CD8-positive, alpha-beta memory T cell (primary cell): ENCODE results near the gene GNAQ. TPM values are rescaled to one million over a fixed set of nuclear protein-coding genes. Genes with fewer than 3 reads are reported as not detected.
A peak's percentile ranks its signal among the peaks of the same experiment; 100 is the strongest.

Experiments used
- CTCF ChIA-PET: fragments of 350-600 bp; sonication (Branson Sonifier 250); formaldehyde crosslinking; loops from one replicate; lab custom pipeline; 2021; ENCODE audit warnings: antibody characterized with exemption; lab: Charles Lee
- POLR2A ChIA-PET: fragments of 350-600 bp; sonication (Branson Sonifier 250); formaldehyde crosslinking; loops from one replicate; lab custom pipeline; 2021; ENCODE audit warnings: antibody characterized with exemption; lab: Charles Lee
- DNase-seq, 5 donors: peaks; one replicate each; pipeline versions ENCODE4 v3.0.0 to v3.0.0-alpha.2; 2020 to 2022; ENCODE audit warnings: mixed read lengths in 1 of 5
- H3K27ac ChIP-seq: one replicate; pipeline ENCODE4 v1.7.0; 2013; ENCODE audit warnings: low read depth, mild to moderate bottlenecking, low read length, moderate library complexity
- H3K27me3 ChIP-seq: 2 replicates; pipeline ENCODE4 v1.7.0; 2013; ENCODE audit warnings: low read length, mild to moderate bottlenecking; ENCODE audit not compliant: insufficient read depth, poor library complexity, severe bottlenecking
- H3K36me3 ChIP-seq: 2 replicates; pipeline ENCODE4 v1.7.0; 2013; ENCODE audit warnings: mild to moderate bottlenecking, low read length, moderate library complexity; ENCODE audit not compliant: insufficient read depth
- H3K4me1 ChIP-seq: 2 replicates; pipeline ENCODE4 v1.7.0; 2013; ENCODE audit warnings: mild to moderate bottlenecking, low read length, moderate library complexity; ENCODE audit not compliant: insufficient read depth
- H3K4me3 ChIP-seq: 2 replicates; pipeline ENCODE4 v1.7.0; 2013; ENCODE audit warnings: mild to moderate bottlenecking, low read length
- H3K9me3 ChIP-seq: 2 replicates; pipeline ENCODE4 v1.7.0; 2013; ENCODE audit warnings: mild to moderate bottlenecking, low read length
- H3K27ac Mint-ChIP-seq, 8 donors: one replicate each; pipeline ENCODE4 v1.8.0; 2020 to 2021; ENCODE audit warnings: mixed read lengths in 8 of 8, mild to moderate bottlenecking in 6 of 8, inconsistent platforms in 3 of 8, moderate library complexity in 3 of 8
- H3K27me3 Mint-ChIP-seq, 2 donors: one replicate each; pipeline ENCODE4 v1.8.0; 2020 to 2021; ENCODE audit warnings: mixed read lengths in 2 of 2, mild to moderate bottlenecking in 1 of 2, moderate library complexity in 1 of 2
- H3K36me3 Mint-ChIP-seq, 3 donors: one replicate each; pipeline ENCODE4 v1.8.0; 2020 to 2021; ENCODE audit warnings: mixed read lengths in 3 of 3, inconsistent platforms in 1 of 3, mild to moderate bottlenecking in 1 of 3
- H3K4me1 Mint-ChIP-seq, 3 donors: one replicate each; pipeline ENCODE4 v1.8.0; 2020 to 2021; ENCODE audit warnings: mixed read lengths in 3 of 3, inconsistent platforms in 1 of 3, mild to moderate bottlenecking in 1 of 3
- H3K4me3 Mint-ChIP-seq, 7 donors: one replicate each; pipeline ENCODE4 v1.8.0; 2020 to 2021; ENCODE audit warnings: mixed read lengths in 7 of 7, mild to moderate bottlenecking in 6 of 7, moderate library complexity in 4 of 7, inconsistent platforms in 2 of 7
- H3K9me3 Mint-ChIP-seq, 5 donors: one replicate each; pipeline ENCODE4 v1.8.0; 2020 to 2022; ENCODE audit warnings: mixed read lengths in 5 of 5, mild to moderate bottlenecking in 3 of 5, moderate library complexity in 2 of 5, inconsistent platforms in 1 of 5
- polyA plus RNA-seq: library from polyadenylated mRNA; unstranded; fragments of 300-500 nt; fragmentation: Illumina TruSeq; gene quantifications from one replicate; pipeline ENCODE4 v1.2.3, GENCODE V29; 2021
- total RNA-seq, 2 experiments: library from RNA; stranded (reverse); gene quantifications; one replicate each; pipeline ENCODE4 v1.2.3, GENCODE V29; 2021

The GNAQ gene
- total RNA-seq (10 to 100 TPM; 17.1 to 19.8 TPM), polyA plus RNA-seq (7.5 TPM)

GRCh38 chr9:78031444-78031892, at the start of gene GNAQ:
TSS of gene GNAQ (minus strand) at chr9:78031811. CDS start at chr9:78031235, 576 bp downstream.
- Histone ChIP-seq H3K4me3 (peak within 1 kb of the TSS; percentile 70), H3K36me3 (no peaks in the 10 kb centered on the region), H3K27me3 (no peaks in the 10 kb centered on the region), H3K9me3 (no peaks in the 10 kb centered on the region), H3K4me1 (peaks cover 42% of the 10 kb centered on the region), H3K27ac (peak within 1 kb of the TSS; percentile 49)
- ChIA-PET CTCF (interaction anchor here (0.7 to 1.6 kb wide), 3 partner anchors 10 to 189 kb away, joined by 3 to 4 read pairs (median 4); no protein-coding TSS in a partner anchor), POLR2A (interaction anchor here (0.8 kb wide), 1 partner anchor 17 kb away, joined by 4 read pairs; no protein-coding TSS in a partner anchor)
- Mint-ChIP-seq H3K27me3 (peaks cover 6 to 34% of the 10 kb centered on the region in 2 donors), H3K36me3 (peaks cover 0 to 11% (median 0%) of the 10 kb centered on the region in 3 donors), H3K27ac (peak within 1 kb of the TSS; percentile 76 to 98 (median 92)), H3K9me3 (peaks cover 0 to 2% (median 0%) of the 10 kb centered on the region in 5 donors), H3K4me3 (peak within 1 kb of the TSS; percentile 88 to 96 (median 91)), H3K4me1 (peaks cover 42 to 60% (median 58%) of the 10 kb centered on the region in 3 donors)
- DNase-seq: peak in 3 of 5 donors; percentile 48 to 70 (median 48)

- peak in 2 of 5 donors; percentile 22 to 44 for DNase-seq
- Histone ChIP-seq H3K4me1 (peaks cover 25% of the 10 kb centered on the region), H3K36me3 (no peaks in the 10 kb centered on the region), H3K9me3 (no peaks in the 10 kb centered on the region), H3K4me3 (peak overlapping the region; percentile 42), H3K27ac (no peak overlapping the region), H3K27me3 (no peaks in the 10 kb centered on the region)
- H3K4me3 Mint-ChIP-seq: peak overlapping the region in 6 of 7 donors; percentile 49 to 73 (median 62)
- H3K9me3 Mint-ChIP-seq: peaks cover 0 to 22% (median 17%) of the 10 kb centered on the region in 5 donors
- peak overlapping the region; percentile 37 to 97 (median 78) for H3K27ac Mint-ChIP-seq
- H3K4me1 Mint-ChIP-seq: peaks cover 38 to 48% (median 43%) of the 10 kb centered on the region in 3 donors
- CTCF ChIA-PET: interaction anchor here (0.7 to 1.3 kb wide), 3 partner anchors 40 to 98 kb away, joined by 3 to 4 read pairs (median 3); no protein-coding TSS in a partner anchor
- POLR2A ChIA-PET: interaction anchor here (0.8 kb wide), 1 partner anchor 30 kb away, joined by 3 read pairs; no protein-coding TSS in a partner anchor
- H3K27me3 Mint-ChIP-seq: peaks cover 3 to 4% of the 10 kb centered on the region in 2 donors
- peaks cover 0 to 28% (median 2%) of the 10 kb centered on the region in 3 donors for H3K36me3 Mint-ChIP-seq
Observed at GRCh38 chr9:78074385-78075291, 43.0 kb upstream of the GNAQ start.

- Histone ChIP-seq H3K4me1 (peaks cover 25% of the 10 kb centered on the region), H3K4me3 (no peak overlapping the region), H3K36me3 (no peaks in the 10 kb centered on the region), H3K27me3 (no peaks in the 10 kb centered on the region), H3K27ac (no peak overlapping the region), H3K9me3 (no peaks in the 10 kb centered on the region)
- POLR2A ChIA-PET: no interaction called here
- Mint-ChIP-seq H3K27ac (peak overlapping the region in 7 of 8 donors; percentile 37 to 97 (median 81)), H3K4me3 (peak overlapping the region in 4 of 7 donors; percentile 37 to 65 (median 54)), H3K4me1 (peaks cover 38 to 48% (median 43%) of the 10 kb centered on the region in 3 donors), H3K9me3 (peaks cover 0 to 13% (median 10%) of the 10 kb centered on the region in 5 donors), H3K27me3 (peaks cover 3 to 4% of the 10 kb centered on the region in 2 donors), H3K36me3 (peaks cover 0 to 19% (median 2%) of the 10 kb centered on the region in 3 donors)
- no peak for DNase-seq
- CTCF ChIA-PET: interaction anchor here (1.3 to 1.4 kb wide), 2 partner anchors 39 to 41 kb away, joined by 4 to 5 read pairs; no protein-coding TSS in a partner anchor
Observed at GRCh38 chr9:78073722-78074121, 42.1 kb upstream of the GNAQ start.

GRCh38 chr9:78072586-78073199, 41.1 kb upstream of the GNAQ start:
- Mint-ChIP-seq H3K4me1 (peaks cover 38 to 48% (median 43%) of the 10 kb centered on the region in 3 donors), H3K4me3 (peak overlapping the region in 1 of 7 donors; percentile 38), H3K27ac (peak overlapping the region in 4 of 8 donors; percentile 23 to 90 (median 59)), H3K27me3 (peaks cover 1 to 3% of the 10 kb centered on the region in 2 donors), H3K36me3 (peaks cover 0 to 16% (median 2%) of the 10 kb centered on the region in 3 donors), H3K9me3 (peaks cover 0 to 6% (median 5%) of the 10 kb centered on the region in 5 donors)
- no peak overlapping the region for H3K27ac ChIP-seq
- POLR2A ChIA-PET: no interaction called here
- H3K4me3 ChIP-seq: no peak overlapping the region
- no peaks in the 10 kb centered on the region for H3K36me3 ChIP-seq
- no peaks in the 10 kb centered on the region for H3K9me3 ChIP-seq
- CTCF ChIA-PET: interaction anchor here (1.4 kb wide), 1 partner anchor 42 kb away, joined by 5 read pairs; no protein-coding TSS in a partner anchor
- no peaks in the 10 kb centered on the region for H3K27me3 ChIP-seq
- no peak for DNase-seq
- peaks cover 25% of the 10 kb centered on the region for H3K4me1 ChIP-seq

- Mint-ChIP-seq H3K9me3 (peaks cover 0 to 6% (median 0%) of the 10 kb centered on the region in 5 donors), H3K27ac (no peak overlapping the region), H3K4me1 (peaks cover 29 to 40% (median 32%) of the 10 kb centered on the region in 3 donors), H3K36me3 (peaks cover 0 to 19% (median 0%) of the 10 kb centered on the region in 3 donors), H3K27me3 (peaks cover 0 to 1% of the 10 kb centered on the region in 2 donors), H3K4me3 (no peak overlapping the region)
- Histone ChIP-seq H3K9me3 (no peaks in the 10 kb centered on the region), H3K36me3 (no peaks in the 10 kb centered on the region), H3K27me3 (no peaks in the 10 kb centered on the region), H3K4me1 (peaks cover 24% of the 10 kb centered on the region), H3K4me3 (no peak overlapping the region), H3K27ac (no peak overlapping the region)
- CTCF ChIA-PET: no interaction called here
- no peak for DNase-seq
- POLR2A ChIA-PET: interaction anchor here (0.6 kb wide), 1 partner anchor 166 kb away, joined by 3 read pairs; no protein-coding TSS in a partner anchor
Observed at GRCh38 chr9:78070521-78070920, 38.9 kb upstream of the GNAQ start.

- peaks cover 0 to 6% (median 0%) of the 10 kb centered on the region in 5 donors for H3K9me3 Mint-ChIP-seq
- no peaks in the 10 kb centered on the region for H3K27me3 Mint-ChIP-seq
- ChIA-PET POLR2A (no interaction called here), CTCF (no interaction called here)
- Histone ChIP-seq H3K27ac (no peak overlapping the region), H3K4me1 (no peaks in the 10 kb centered on the region), H3K4me3 (no peak overlapping the region), H3K36me3 (no peaks in the 10 kb centered on the region), H3K9me3 (no peaks in the 10 kb centered on the region), H3K27me3 (no peaks in the 10 kb centered on the region)
- H3K4me1 Mint-ChIP-seq: peaks cover 0 to 27% (median 4%) of the 10 kb centered on the region in 3 donors
- no peak for DNase-seq
- no peak overlapping the region for H3K4me3 Mint-ChIP-seq
- H3K27ac Mint-ChIP-seq: peak overlapping the region in 1 of 8 donors; percentile 61
- peaks cover 0 to 37% (median 0%) of the 10 kb centered on the region in 3 donors for H3K36me3 Mint-ChIP-seq
Observed at GRCh38 chr9:78064075-78064474, 32.5 kb upstream of the GNAQ start.

- peaks cover 0 to 8% (median 4%) of the 10 kb centered on the region in 5 donors for H3K9me3 Mint-ChIP-seq
- no peaks in the 10 kb centered on the region for H3K27me3 Mint-ChIP-seq
- no peak overlapping the region for H3K4me3 ChIP-seq
- ChIA-PET CTCF (no interaction called here), POLR2A (no interaction called here)
- peaks cover 0 to 27% (median 4%) of the 10 kb centered on the region in 3 donors for H3K4me1 Mint-ChIP-seq
- no peak for DNase-seq
- no peak overlapping the region for H3K27ac ChIP-seq
- H3K27ac Mint-ChIP-seq: no peak overlapping the region
- no peaks in the 10 kb centered on the region for H3K36me3 ChIP-seq
- peaks cover 0 to 32% (median 0%) of the 10 kb centered on the region in 3 donors for H3K36me3 Mint-ChIP-seq
- no peak overlapping the region for H3K4me3 Mint-ChIP-seq
- no peaks in the 10 kb centered on the region for H3K9me3 ChIP-seq
- H3K4me1 ChIP-seq: no peaks in the 10 kb centered on the region
- no peaks in the 10 kb centered on the region for H3K27me3 ChIP-seq
Observed at GRCh38 chr9:78062710-78063109, 31.1 kb upstream of the GNAQ start.
